Esophagus squamous epithelium (tissue), 4 donors: ENCODE measurements around the gene GIPC2.

Source experiments
- POLR2A ChIP-seq, 4 donors: fragments of 450-650 bp; IDR thresholded peaks; one replicate each; pipeline ENCODE4 v1.6.1; 2017; ENCODE audit warnings: antibody characterized with exemption in 4 of 4, mild to moderate bottlenecking in 4 of 4, moderate library complexity in 3 of 4
- TF ChIP-seq, protein P1 (sequence below), 6 experiments: fragments of 450-650 bp in 4 of 6; fragments of 200-600 bp in 2 of 6; sonication (generic) in 2 of 6; IDR thresholded peaks; one replicate each; pipeline ENCODE4 v1.5.1; 2016 to 2019; ENCODE audit warnings: antibody characterized with exemption in 6 of 6, mild to moderate bottlenecking in 4 of 6, moderate library complexity in 4 of 6

DNA sequence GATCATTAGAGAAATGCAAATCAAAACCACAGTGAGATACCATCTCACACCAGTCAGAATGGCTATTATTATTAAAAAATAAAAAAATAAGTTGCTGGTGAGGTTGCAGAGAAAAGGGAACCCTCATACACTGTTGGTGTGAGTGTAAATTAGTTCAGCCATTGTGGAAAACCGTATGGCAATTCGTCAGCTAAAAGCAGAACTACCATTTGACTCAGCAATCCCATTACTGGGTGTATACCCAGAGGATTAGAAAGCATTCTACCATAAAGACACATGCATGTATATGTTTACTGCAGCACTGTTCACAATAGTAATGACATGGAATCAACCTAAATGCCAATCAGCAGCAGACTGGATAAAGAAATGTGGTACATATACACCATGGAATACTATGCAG, 42.2 kb downstream of the GIPC2 start:
- TF ChIP-seq POLR2A (IDR thresholded peaks at IDR 0.05), result no peak
- TF ChIP-seq, protein P1, sequence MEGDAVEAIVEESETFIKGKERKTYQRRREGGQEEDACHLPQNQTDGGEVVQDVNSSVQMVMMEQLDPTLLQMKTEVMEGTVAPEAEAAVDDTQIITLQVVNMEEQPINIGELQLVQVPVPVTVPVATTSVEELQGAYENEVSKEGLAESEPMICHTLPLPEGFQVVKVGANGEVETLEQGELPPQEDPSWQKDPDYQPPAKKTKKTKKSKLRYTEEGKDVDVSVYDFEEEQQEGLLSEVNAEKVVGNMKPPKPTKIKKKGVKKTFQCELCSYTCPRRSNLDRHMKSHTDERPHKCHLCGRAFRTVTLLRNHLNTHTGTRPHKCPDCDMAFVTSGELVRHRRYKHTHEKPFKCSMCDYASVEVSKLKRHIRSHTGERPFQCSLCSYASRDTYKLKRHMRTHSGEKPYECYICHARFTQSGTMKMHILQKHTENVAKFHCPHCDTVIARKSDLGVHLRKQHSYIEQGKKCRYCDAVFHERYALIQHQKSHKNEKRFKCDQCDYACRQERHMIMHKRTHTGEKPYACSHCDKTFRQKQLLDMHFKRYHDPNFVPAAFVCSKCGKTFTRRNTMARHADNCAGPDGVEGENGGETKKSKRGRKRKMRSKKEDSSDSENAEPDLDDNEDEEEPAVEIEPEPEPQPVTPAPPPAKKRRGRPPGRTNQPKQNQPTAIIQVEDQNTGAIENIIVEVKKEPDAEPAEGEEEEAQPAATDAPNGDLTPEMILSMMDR (IDR thresholded peaks at IDR 0.05), result no peak
